ENCODE results near the gene H2BK1.

Gene H2BK1

GRCh38 chr7:151240536-151240935 lies 30.2 kb upstream of the H2BK1 start:
- H3K4me1 ChIP-seq (ENCODE audit: control insufficient read depth, low read depth, low read length): peaks cover 2% of the 10 kb centered on the region
- H2BK120ac ChIP-seq (ENCODE audit: low read depth, low read length): no peak overlapping the region
- peaks cover 1% of the 10 kb centered on the region for H3K36me3 ChIP-seq (ENCODE audit: control insufficient read depth, insufficient read depth, low read length)
- H4K8ac ChIP-seq (ENCODE audit: low read depth, low read length): no peak overlapping the region
- no peaks in the 10 kb centered on the region for H3K79me2 ChIP-seq (ENCODE audit: control insufficient read depth, insufficient read depth, low read length)
- H3K23ac ChIP-seq (ENCODE audit: low read length): no peak overlapping the region
- no peak overlapping the region for H3K4me2 ChIP-seq (ENCODE audit: low read length)
- no peak overlapping the region for H3K4ac ChIP-seq (ENCODE audit: low read depth, low read length)
- peaks cover 2% of the 10 kb centered on the region for H3K27me3 ChIP-seq (ENCODE audit: insufficient read depth, low read length, poor library complexity)
- H2AK5ac ChIP-seq (ENCODE audit: low read length): no peak overlapping the region
- H3K9ac ChIP-seq (ENCODE audit: low read length): no peak overlapping the region
- H3K56ac ChIP-seq (ENCODE audit: low read length): no peak overlapping the region
- no peak overlapping the region for H3K4me3 ChIP-seq (ENCODE audit: low read length)
- no peak overlapping the region for H2BK15ac ChIP-seq (replicated peaks; ENCODE audit: low read depth)
- H3K18ac ChIP-seq (ENCODE audit: low read length): no peak overlapping the region
- DNase-seq: no peak
- H3K79me1 ChIP-seq (ENCODE audit: low read length): no peaks in the 10 kb centered on the region
- no peak overlapping the region for H3K27ac ChIP-seq (ENCODE audit: low read depth, low read length)
- H2BK5ac ChIP-seq (ENCODE audit: low read length): no peak overlapping the region
- WGBS (ENCODE audit: extremely low coverage, insufficient coverage, low lambda C conversion rate): no CpG with 5 or more reads among the region's 4 CpGs
- H4K5ac ChIP-seq (ENCODE audit: low read length): no peak overlapping the region

- Histone ChIP-seq H4K8ac (ENCODE audit: low read depth, low read length) (no peak overlapping the region), H4K5ac (ENCODE audit: low read length) (no peak overlapping the region), H3K23ac (ENCODE audit: low read length) (no peak overlapping the region), H3K56ac (ENCODE audit: low read length) (no peak overlapping the region), H3K79me2 (ENCODE audit: control insufficient read depth, insufficient read depth, low read length) (no peaks in the 10 kb centered on the region), H3K27me3 (ENCODE audit: insufficient read depth, low read length, poor library complexity) (peaks cover 2% of the 10 kb centered on the region), H3K18ac (ENCODE audit: low read length) (no peak overlapping the region), H3K79me1 (ENCODE audit: low read length) (peaks cover 1% of the 10 kb centered on the region), H3K4me2 (ENCODE audit: low read length) (no peak overlapping the region), H3K4me3 (ENCODE audit: low read length) (no peak overlapping the region), H3K4me1 (ENCODE audit: control insufficient read depth, low read depth, low read length) (peaks cover 2% of the 10 kb centered on the region), H3K4ac (ENCODE audit: low read depth, low read length) (no peak overlapping the region), H3K27ac (ENCODE audit: low read depth, low read length) (no peak overlapping the region), H3K36me3 (ENCODE audit: control insufficient read depth, insufficient read depth, low read length) (peaks cover 1% of the 10 kb centered on the region), H2BK15ac (replicated peaks; ENCODE audit: low read depth) (no peak overlapping the region), H2BK5ac (ENCODE audit: low read length) (no peak overlapping the region), H2BK120ac (ENCODE audit: low read depth, low read length) (no peak overlapping the region), H2AK5ac (ENCODE audit: low read length) (no peak overlapping the region), H3K9ac (ENCODE audit: low read length) (no peak overlapping the region)
- DNase-seq: no peak
- WGBS (ENCODE audit: extremely low coverage, insufficient coverage, low lambda C conversion rate): no CpG with 5 or more reads among the region's 11 CpGs
Measured at GRCh38 chr7:151239837-151240459, 29.7 kb upstream of the H2BK1 start.

- no peak overlapping the region for H3K4me2 ChIP-seq (ENCODE audit: low read length)
- no peak overlapping the region for H3K23ac ChIP-seq (ENCODE audit: low read length)
- H3K27me3 ChIP-seq (ENCODE audit: insufficient read depth, low read length, poor library complexity): no peaks in the 10 kb centered on the region
- H3K4ac ChIP-seq (ENCODE audit: low read depth, low read length): no peak overlapping the region
- H3K27ac ChIP-seq (ENCODE audit: low read depth, low read length): no peak overlapping the region
- H2BK5ac ChIP-seq (ENCODE audit: low read length): no peak overlapping the region
- H3K36me3 ChIP-seq (ENCODE audit: control insufficient read depth, insufficient read depth, low read length): peaks cover 1% of the 10 kb centered on the region
- no peak overlapping the region for H2BK15ac ChIP-seq (replicated peaks; ENCODE audit: low read depth)
- no peak overlapping the region for H2AK5ac ChIP-seq (ENCODE audit: low read length)
- no peak overlapping the region for H3K56ac ChIP-seq (ENCODE audit: low read length)
- no peak overlapping the region for H4K8ac ChIP-seq (ENCODE audit: low read depth, low read length)
- H3K79me1 ChIP-seq (ENCODE audit: low read length): peaks cover 3% of the 10 kb centered on the region
- H3K79me2 ChIP-seq (ENCODE audit: control insufficient read depth, insufficient read depth, low read length): peaks cover 1% of the 10 kb centered on the region
- H3K9ac ChIP-seq (ENCODE audit: low read length): no peak overlapping the region
- peaks cover 2% of the 10 kb centered on the region for H3K4me1 ChIP-seq (ENCODE audit: control insufficient read depth, low read depth, low read length)
- H3K4me3 ChIP-seq (ENCODE audit: low read length): no peak overlapping the region
- no CpG with 5 or more reads among the region's 25 CpGs for WGBS (ENCODE audit: extremely low coverage, insufficient coverage, low lambda C conversion rate)
- H3K18ac ChIP-seq (ENCODE audit: low read length): no peak overlapping the region
- H4K5ac ChIP-seq (ENCODE audit: low read length): no peak overlapping the region
- DNase-seq: no peak
- no peak overlapping the region for H2BK120ac ChIP-seq (ENCODE audit: low read depth, low read length)
Measured at GRCh38 chr7:151238924-151239836, 28.9 kb upstream of the H2BK1 start.

DNA sequence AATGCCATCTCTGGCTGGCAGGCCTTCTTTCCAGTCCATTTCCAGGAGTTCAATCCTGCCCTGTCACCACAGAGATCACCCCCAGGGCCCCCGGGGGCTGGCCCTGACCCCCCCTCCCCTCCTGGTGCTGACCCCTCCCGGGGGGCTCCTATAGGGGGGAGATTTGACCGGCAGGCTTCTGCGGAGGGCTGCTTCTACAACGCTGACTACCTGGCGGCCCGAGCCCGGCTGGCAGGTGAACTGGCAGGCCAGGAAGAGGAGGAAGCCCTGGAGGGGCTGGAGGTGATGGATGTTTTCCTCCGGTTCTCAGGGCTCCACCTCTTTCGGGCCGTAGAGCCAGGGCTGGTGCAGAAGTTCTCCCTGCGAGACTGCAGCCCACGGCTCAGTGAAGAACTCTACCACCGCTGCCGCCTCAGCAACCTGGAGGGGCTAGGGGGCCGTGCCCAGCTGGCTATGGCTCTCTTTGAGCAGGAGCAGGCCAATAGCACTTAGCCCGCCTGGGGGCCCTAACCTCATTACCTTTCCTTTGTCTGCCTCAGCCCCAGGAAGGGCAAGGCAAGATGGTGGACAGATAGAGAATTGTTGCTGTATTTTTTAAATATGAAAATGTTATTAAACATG lies 28.0 kb upstream of the H2BK1 start:
- no peak overlapping the region for H2BK15ac ChIP-seq (replicated peaks; ENCODE audit: low read depth)
- no peak overlapping the region for H4K8ac ChIP-seq (ENCODE audit: low read depth, low read length)
- no peak overlapping the region for H3K4me2 ChIP-seq (ENCODE audit: low read length)
- H3K4ac ChIP-seq (ENCODE audit: low read depth, low read length): no peak overlapping the region
- peaks cover 4% of the 10 kb centered on the region for H3K4me1 ChIP-seq (ENCODE audit: control insufficient read depth, low read depth, low read length)
- peaks cover 3% of the 10 kb centered on the region for H3K36me3 ChIP-seq (ENCODE audit: control insufficient read depth, insufficient read depth, low read length)
- no peak overlapping the region for H3K9ac ChIP-seq (ENCODE audit: low read length)
- H3K27me3 ChIP-seq (ENCODE audit: insufficient read depth, low read length, poor library complexity): no peaks in the 10 kb centered on the region
- no peak overlapping the region for H2BK120ac ChIP-seq (ENCODE audit: low read depth, low read length)
- no peak overlapping the region for H3K4me3 ChIP-seq (ENCODE audit: low read length)
- peaks cover 10% of the 10 kb centered on the region for H3K79me2 ChIP-seq (ENCODE audit: control insufficient read depth, insufficient read depth, low read length)
- no peak for DNase-seq
- H4K5ac ChIP-seq (ENCODE audit: low read length): no peak overlapping the region
- H3K27ac ChIP-seq (ENCODE audit: low read depth, low read length): no peak overlapping the region
- H2AK5ac ChIP-seq (ENCODE audit: low read length): no peak overlapping the region
- no peak overlapping the region for H3K18ac ChIP-seq (ENCODE audit: low read length)
- H3K79me1 ChIP-seq (ENCODE audit: low read length): peaks cover 12% of the 10 kb centered on the region
- no CpG with 5 or more reads among the region's 17 CpGs for WGBS (ENCODE audit: extremely low coverage, insufficient coverage, low lambda C conversion rate)
- H3K23ac ChIP-seq (ENCODE audit: low read length): no peak overlapping the region
- no peak overlapping the region for H2BK5ac ChIP-seq (ENCODE audit: low read length)
- no peak overlapping the region for H3K56ac ChIP-seq (ENCODE audit: low read length)

GRCh38 chr7:151237244-151238189 lies 27.2 kb upstream of the H2BK1 start:
- no peak overlapping the region for H3K23ac ChIP-seq (ENCODE audit: low read length)
- H3K79me2 ChIP-seq (ENCODE audit: control insufficient read depth, insufficient read depth, low read length): peaks cover 14% of the 10 kb centered on the region
- H3K27ac ChIP-seq (ENCODE audit: low read depth, low read length): no peak overlapping the region
- no peak overlapping the region for H4K5ac ChIP-seq (ENCODE audit: low read length)
- H2BK15ac ChIP-seq (replicated peaks; ENCODE audit: low read depth): no peak overlapping the region
- no peak overlapping the region for H3K4me3 ChIP-seq (ENCODE audit: low read length)
- no peak overlapping the region for H3K18ac ChIP-seq (ENCODE audit: low read length)
- no peak overlapping the region for H3K4ac ChIP-seq (ENCODE audit: low read depth, low read length)
- no peak overlapping the region for H4K8ac ChIP-seq (ENCODE audit: low read depth, low read length)
- peaks cover 4% of the 10 kb centered on the region for H3K4me1 ChIP-seq (ENCODE audit: control insufficient read depth, low read depth, low read length)
- no peak overlapping the region for H3K56ac ChIP-seq (ENCODE audit: low read length)
- peaks cover 18% of the 10 kb centered on the region for H3K79me1 ChIP-seq (ENCODE audit: low read length)
- H3K36me3 ChIP-seq (ENCODE audit: control insufficient read depth, insufficient read depth, low read length): peaks cover 3% of the 10 kb centered on the region
- H2BK5ac ChIP-seq (ENCODE audit: low read length): no peak overlapping the region
- WGBS (ENCODE audit: extremely low coverage, insufficient coverage, low lambda C conversion rate): no CpG with 5 or more reads among the region's 44 CpGs
- no peak for DNase-seq
- H2AK5ac ChIP-seq (ENCODE audit: low read length): no peak overlapping the region
- no peak overlapping the region for H2BK120ac ChIP-seq (ENCODE audit: low read depth, low read length)
- H3K4me2 ChIP-seq (ENCODE audit: low read length): no peak overlapping the region
- H3K9ac ChIP-seq (ENCODE audit: low read length): no peak overlapping the region
- no peaks in the 10 kb centered on the region for H3K27me3 ChIP-seq (ENCODE audit: insufficient read depth, low read length, poor library complexity)
